Osteoblast (primary cell): ENCODE data around the gene CDT1. TPM values are rescaled to one million over a fixed set of nuclear protein-coding genes. Genes with fewer than 3 reads are reported as not detected.

Experiments used
- DNase-seq: peaks from one replicate; pipeline ENCODE4 v3.0.0; 2011; ENCODE audit warnings: low spot score, mixed read lengths; ENCODE audit not compliant: insufficient read length; ENCODE audit errors: missing footprints
- H2AFZ ChIP-seq: 2 replicates; pipeline ENCODE4 v1.6.0; 2011; ENCODE audit warnings: mild to moderate bottlenecking, low read length
- H3K27ac ChIP-seq: 2 replicates; pipeline ENCODE4 v1.5.1; 2011; ENCODE audit warnings: mild to moderate bottlenecking, low read depth, low read length, moderate library complexity
- H3K27me3 ChIP-seq: 2 replicates; pipeline ENCODE4 v1.6.0; 2012; ENCODE audit warnings: mild to moderate bottlenecking, control low read depth, inconsistent platforms, low read length, moderate library complexity; ENCODE audit not compliant: insufficient read depth
- H3K36me3 ChIP-seq: 2 replicates; pipeline ENCODE4 v1.5.1; 2011; ENCODE audit warnings: mild to moderate bottlenecking, low read length, control low read depth, moderate library complexity; ENCODE audit not compliant: insufficient read depth
- H3K4me1 ChIP-seq: 2 replicates; pipeline ENCODE4 v1.5.1; 2011; ENCODE audit warnings: mild to moderate bottlenecking, low read length, control low read depth, moderate library complexity; ENCODE audit not compliant: insufficient read depth
- H3K4me2 ChIP-seq: 2 replicates; pipeline ENCODE4 v1.6.0; 2011; ENCODE audit warnings: mild to moderate bottlenecking, low read length; ENCODE audit not compliant: insufficient read depth
- H3K4me3 ChIP-seq: fragments of 200-600 bp; sonication (generic); 3 replicates; pipeline ENCODE4 v1.5.1; 2012; ENCODE audit warnings: mild to moderate bottlenecking, low read length, inconsistent platforms; ENCODE audit not compliant: insufficient read depth
- H3K79me2 ChIP-seq: 2 replicates; pipeline ENCODE4 v1.6.0; 2012; ENCODE audit warnings: mild to moderate bottlenecking, low read length, control low read depth, inconsistent platforms; ENCODE audit not compliant: insufficient read depth
- H3K9me3 ChIP-seq: 2 replicates; pipeline ENCODE4 v1.5.1; 2011; ENCODE audit warnings: low read depth, low read length, control low read depth
- H4K20me1 ChIP-seq: 2 replicates; pipeline ENCODE4 v1.6.0; 2012; ENCODE audit warnings: mild to moderate bottlenecking, low read length, control low read depth; ENCODE audit not compliant: insufficient read depth
- total RNA-seq: library from RNA; depleted of rRNA; stranded (reverse); fragments of >200 nt; gene quantifications from 2 replicates; pipeline ENCODE4 v1.2.3, GENCODE V29; 2012
- TF ChIP-seq, protein P1 (sequence below): IDR thresholded peaks from 2 replicates; pipeline ENCODE4 v1.5.1; 2011; ENCODE audit warnings: mild to moderate bottlenecking, low read depth, low read length, moderate library complexity; ENCODE audit errors: extremely low read depth

The CDT1 gene
- 2.9 TPM in 2 replicates for total RNA-seq

DNA sequence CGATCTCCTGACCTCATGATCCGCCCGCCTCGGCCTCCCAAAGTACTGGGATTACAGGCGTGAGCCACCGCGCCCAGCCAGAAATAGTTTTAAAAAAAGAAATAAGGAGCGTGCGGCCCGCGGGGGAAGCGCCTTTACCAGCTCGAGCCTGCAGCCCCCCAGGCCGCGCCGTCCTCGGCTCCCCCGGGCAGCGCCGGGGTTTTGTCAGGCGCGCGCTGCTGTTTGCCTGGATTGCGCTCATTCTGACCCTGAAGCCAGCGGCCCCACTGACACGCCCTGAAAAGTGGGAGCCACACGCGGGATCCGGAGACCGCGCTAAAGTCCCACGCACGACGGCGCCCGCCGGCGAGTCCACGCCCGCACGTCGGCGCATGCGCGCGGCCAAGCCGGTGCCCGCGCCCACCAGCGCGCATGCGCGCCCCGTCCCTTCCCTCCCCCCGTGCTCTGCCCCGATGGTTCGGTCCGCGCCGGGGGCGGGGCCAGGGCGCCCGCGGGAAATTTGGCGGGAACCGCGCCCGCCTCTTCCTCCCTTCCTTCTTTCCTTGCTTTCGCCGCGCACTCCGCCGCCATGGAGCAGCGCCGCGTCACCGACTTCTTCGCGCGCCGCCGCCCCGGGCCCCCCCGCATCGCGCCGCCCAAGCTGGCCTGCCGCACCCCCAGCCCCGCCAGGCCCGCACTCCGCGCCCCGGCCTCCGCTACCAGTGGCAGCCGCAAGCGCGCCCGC is at the start of gene CDT1:
CDT1 (plus strand) TSS at position 526 of the 724 bp plus-strand sequence; CDS start at position 569, 43 bp downstream.
- Histone ChIP-seq H3K9me3 (no peaks in the 10 kb centered on the region), H4K20me1 (no peaks in the 10 kb centered on the region), H3K79me2 (peaks cover 9% of the 10 kb centered on the region), H3K27me3 (no peaks in the 10 kb centered on the region), H3K4me1 (peaks cover 12% of the 10 kb centered on the region), H2AFZ (peak within 1 kb of the TSS; percentile 74), H3K27ac (peak within 1 kb of the TSS; percentile 37), H3K36me3 (peaks cover 12% of the 10 kb centered on the region), H3K4me3 (peak within 1 kb of the TSS; percentile 80), H3K4me2 (peak within 1 kb of the TSS; percentile 87)
- peak; percentile 100 for DNase-seq
- TF ChIP-seq, protein P1, sequence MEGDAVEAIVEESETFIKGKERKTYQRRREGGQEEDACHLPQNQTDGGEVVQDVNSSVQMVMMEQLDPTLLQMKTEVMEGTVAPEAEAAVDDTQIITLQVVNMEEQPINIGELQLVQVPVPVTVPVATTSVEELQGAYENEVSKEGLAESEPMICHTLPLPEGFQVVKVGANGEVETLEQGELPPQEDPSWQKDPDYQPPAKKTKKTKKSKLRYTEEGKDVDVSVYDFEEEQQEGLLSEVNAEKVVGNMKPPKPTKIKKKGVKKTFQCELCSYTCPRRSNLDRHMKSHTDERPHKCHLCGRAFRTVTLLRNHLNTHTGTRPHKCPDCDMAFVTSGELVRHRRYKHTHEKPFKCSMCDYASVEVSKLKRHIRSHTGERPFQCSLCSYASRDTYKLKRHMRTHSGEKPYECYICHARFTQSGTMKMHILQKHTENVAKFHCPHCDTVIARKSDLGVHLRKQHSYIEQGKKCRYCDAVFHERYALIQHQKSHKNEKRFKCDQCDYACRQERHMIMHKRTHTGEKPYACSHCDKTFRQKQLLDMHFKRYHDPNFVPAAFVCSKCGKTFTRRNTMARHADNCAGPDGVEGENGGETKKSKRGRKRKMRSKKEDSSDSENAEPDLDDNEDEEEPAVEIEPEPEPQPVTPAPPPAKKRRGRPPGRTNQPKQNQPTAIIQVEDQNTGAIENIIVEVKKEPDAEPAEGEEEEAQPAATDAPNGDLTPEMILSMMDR: no peak

DNA sequence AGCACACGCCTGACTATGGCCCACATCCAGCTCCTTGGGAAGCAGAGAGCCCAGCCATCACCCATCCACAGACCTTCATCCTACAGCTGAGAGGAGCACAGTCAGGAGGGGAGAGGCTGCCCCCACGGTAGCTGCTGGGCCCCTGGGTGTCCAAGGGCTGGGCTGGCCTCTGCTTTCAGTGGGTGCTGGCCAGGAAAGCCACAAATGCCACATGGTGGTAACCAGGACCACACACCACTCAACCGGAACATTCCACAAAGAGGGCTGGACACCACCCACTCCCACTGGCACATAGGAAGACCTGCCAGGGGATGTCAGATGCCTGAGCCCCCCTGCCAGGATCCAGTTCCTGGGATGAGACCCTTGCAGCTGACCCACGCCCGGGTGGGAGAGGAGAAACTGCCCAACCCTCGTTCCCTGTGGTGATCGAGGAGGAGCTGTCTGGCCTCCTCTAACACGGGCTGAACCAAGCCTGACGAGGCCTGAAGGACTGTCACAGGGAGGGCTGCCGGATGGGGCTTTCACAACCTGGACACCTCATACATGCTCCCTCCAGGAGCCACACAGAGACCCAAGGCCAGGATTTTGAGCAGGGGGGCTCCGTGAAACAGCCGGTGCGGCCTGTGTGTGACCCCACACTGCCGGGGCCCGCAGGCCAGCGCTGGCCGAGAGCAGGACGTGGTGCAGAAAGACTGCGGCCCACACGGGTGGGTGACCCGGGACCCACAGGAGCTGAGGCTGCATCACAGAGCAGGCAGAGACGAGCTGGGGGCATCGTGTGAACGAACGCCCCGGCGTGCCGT is 49.3 kb upstream of the CDT1 start:
- H3K9me3 ChIP-seq: no peaks in the 10 kb centered on the region
- H3K4me3 ChIP-seq: no peak overlapping the region
- TF ChIP-seq, protein P1: no peak
- H3K79me2 ChIP-seq: peaks cover 94% of the 10 kb centered on the region
- H3K4me1 ChIP-seq: peaks cover 36% of the 10 kb centered on the region
- H3K27me3 ChIP-seq: no peaks in the 10 kb centered on the region
- peaks cover 9% of the 10 kb centered on the region for H3K36me3 ChIP-seq
- H2AFZ ChIP-seq: no peak overlapping the region
- H3K4me2 ChIP-seq: peak overlapping the region; percentile 55
- peaks cover 75% of the 10 kb centered on the region for H4K20me1 ChIP-seq
- H3K27ac ChIP-seq: peak overlapping the region; percentile 56
- peak; percentile 92 for DNase-seq

DNA sequence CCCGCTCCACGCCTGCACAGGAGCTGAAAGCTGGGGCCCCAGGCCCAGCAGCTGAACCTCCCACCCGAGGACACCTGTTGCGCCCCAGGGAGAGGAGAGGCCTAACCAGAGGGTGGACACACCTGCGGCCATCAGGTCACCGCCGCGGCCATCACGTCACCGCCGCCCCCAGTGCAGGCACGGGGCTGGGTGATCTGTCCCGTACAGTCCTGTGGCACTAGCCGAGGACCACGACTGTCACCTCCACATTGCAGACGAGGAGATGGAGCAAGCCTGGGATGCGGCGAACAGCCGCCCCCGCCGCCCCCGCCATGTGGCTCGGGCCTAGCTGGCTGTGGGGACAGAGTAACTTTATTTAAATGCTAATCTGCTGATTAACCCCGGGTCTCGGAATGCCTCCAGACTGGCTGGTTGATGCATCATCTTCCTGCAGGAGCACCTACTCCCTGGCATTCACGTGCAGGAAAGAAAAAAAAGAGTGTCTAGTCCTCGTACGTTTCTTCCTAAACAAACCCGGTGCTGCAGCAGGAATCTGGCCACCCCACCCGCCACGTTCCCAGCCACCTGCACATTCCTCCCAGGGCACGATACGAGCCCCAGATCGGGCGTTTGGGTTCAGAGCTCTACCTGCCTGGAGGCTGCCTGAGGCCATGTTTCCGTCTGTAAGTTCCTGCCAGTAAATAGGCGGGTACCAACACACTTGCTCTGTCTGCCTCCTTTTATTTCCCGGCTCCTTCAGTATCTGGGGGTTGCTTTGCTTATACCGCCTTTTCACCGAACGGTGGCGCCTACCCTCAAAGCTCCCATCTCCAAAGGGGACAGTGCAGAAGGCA is 48.5 kb upstream of the CDT1 start:
- Histone ChIP-seq H4K20me1 (peaks cover 83% of the 10 kb centered on the region), H3K27ac (peak overlapping the region; percentile 56), H3K4me1 (peaks cover 36% of the 10 kb centered on the region), H3K9me3 (no peaks in the 10 kb centered on the region), H3K4me3 (no peak overlapping the region), H3K4me2 (peak overlapping the region; percentile 55), H3K27me3 (no peaks in the 10 kb centered on the region), H3K79me2 (peaks cover 94% of the 10 kb centered on the region), H2AFZ (no peak overlapping the region), H3K36me3 (peaks cover 9% of the 10 kb centered on the region)
- peak; percentile 97 for DNase-seq
- TF ChIP-seq, protein P1: peak; percentile 33
